A673 (cell line): ENCODE results near the gene UTS2R. TPM values are rescaled to one million over a fixed set of nuclear protein-coding genes. Genes with fewer than 3 reads are reported as not detected.
"Not testable (repeated sequence)": the region's sequence is repeated elsewhere in the genome, so short reads cannot be mapped to it uniquely, and the experiment has no call there.

Experiments
- BruUV-seq: library from RNA; stranded (reverse); fragments of 400-500 nt; replicated peaks from 2 replicates; lab custom pipeline; 2021; lab: Mats Ljungman, UMichigan
- CTCF ChIA-PET: fragments of 300-600 bp; sonication (Branson Sonifier 250); formaldehyde crosslinking; loops from one replicate; lab custom pipeline; 2022; ENCODE audit warnings: antibody characterized with exemption; lab: Charles Lee
- POLR2A ChIA-PET: fragments of 300-600 bp; sonication (Branson Sonifier 250); formaldehyde crosslinking; loops from one replicate; lab custom pipeline; 2022; ENCODE audit warnings: antibody characterized with exemption; ENCODE audit not compliant: low non-redundant PET; lab: Charles Lee
- DNase-seq: peaks from one replicate; pipeline ENCODE4 v3.0.0-alpha.2; 2015; ENCODE audit warnings: low spot score
- H3K27ac ChIP-seq: fragments of 200-600 bp; sonication (generic); 2 replicates; pipeline ENCODE4 v1.5.1; 2016; ENCODE audit warnings: mixed run types, low read depth, mild to moderate bottlenecking, mixed read lengths, antibody characterized with exemption, low read length; ENCODE audit not compliant: poor library complexity, severe bottlenecking
- H3K27me3 ChIP-seq: fragments of 200-600 bp; sonication (generic); replicated peaks from 2 replicates; pipeline ENCODE4 v1.6.1; 2017; ENCODE audit warnings: mixed run types, low read depth, mild to moderate bottlenecking, mixed read lengths, antibody characterized with exemption, low read length; ENCODE audit not compliant: insufficient read depth, poor library complexity
- H3K36me3 ChIP-seq: fragments of 200-600 bp; sonication (generic); 2 replicates; pipeline ENCODE4 v1.6.1; 2016; ENCODE audit warnings: mixed run types, mild to moderate bottlenecking, mixed read lengths, antibody characterized with exemption, low read length; ENCODE audit not compliant: insufficient read depth, poor library complexity, severe bottlenecking
- H3K4me1 ChIP-seq: fragments of 200-600 bp; sonication (generic); 2 replicates; pipeline ENCODE4 v1.6.1; 2017; ENCODE audit warnings: mixed run types, mild to moderate bottlenecking, mixed read lengths, antibody characterized with exemption, low read length; ENCODE audit not compliant: insufficient read depth, poor library complexity, severe bottlenecking
- H3K4me3 ChIP-seq: fragments of 200-600 bp; sonication (generic); 2 replicates; pipeline ENCODE4 v1.5.1; 2016; ENCODE audit warnings: low read depth, mixed run types, mild to moderate bottlenecking, mixed read lengths, low read length; ENCODE audit not compliant: poor library complexity, severe bottlenecking
- H3K9me3 ChIP-seq: fragments of 200-600 bp; sonication (generic); 2 replicates; pipeline ENCODE4 v1.6.1; 2016; ENCODE audit warnings: mixed run types, low read depth, mild to moderate bottlenecking, mixed read lengths, antibody characterized with exemption, low read length; ENCODE audit not compliant: poor library complexity, severe bottlenecking
- CTCF ChIP-seq: fragments of 300-800, 200-600 bp; sonication (generic); conservative IDR thresholded peaks from 2 replicates; pipeline ENCODE4 v1.5.1; 2017; ENCODE audit warnings: low read depth, mild to moderate bottlenecking, antibody characterized with exemption, low read length, moderate library complexity, mixed read lengths
- EZH2 ChIP-seq: fragments of 200-600 bp; sonication (generic); IDR thresholded peaks from 2 replicates; pipeline ENCODE4 v1.6.1; 2017; ENCODE audit warnings: borderline replicate concordance, low read depth, mild to moderate bottlenecking, mixed read lengths, antibody characterized with exemption, low read length; ENCODE audit not compliant: poor library complexity, severe bottlenecking
- intact Hi-C: fragments of 100-400 bp; cut with micrococcal nuclease; formaldehyde crosslinking; loops from one replicate; pipeline ENCODE4 v1.10.0; 2022; ENCODE audit not compliant: unreplicated experiment
- total RNA-seq: library from RNA; stranded (reverse); gene quantifications from 2 replicates; pipeline ENCODE4 v1.2.3, GENCODE V29; 2021

The UTS2R gene
- total RNA-seq, 1 experiment from 2014 or later: 0.58 TPM

DNA sequence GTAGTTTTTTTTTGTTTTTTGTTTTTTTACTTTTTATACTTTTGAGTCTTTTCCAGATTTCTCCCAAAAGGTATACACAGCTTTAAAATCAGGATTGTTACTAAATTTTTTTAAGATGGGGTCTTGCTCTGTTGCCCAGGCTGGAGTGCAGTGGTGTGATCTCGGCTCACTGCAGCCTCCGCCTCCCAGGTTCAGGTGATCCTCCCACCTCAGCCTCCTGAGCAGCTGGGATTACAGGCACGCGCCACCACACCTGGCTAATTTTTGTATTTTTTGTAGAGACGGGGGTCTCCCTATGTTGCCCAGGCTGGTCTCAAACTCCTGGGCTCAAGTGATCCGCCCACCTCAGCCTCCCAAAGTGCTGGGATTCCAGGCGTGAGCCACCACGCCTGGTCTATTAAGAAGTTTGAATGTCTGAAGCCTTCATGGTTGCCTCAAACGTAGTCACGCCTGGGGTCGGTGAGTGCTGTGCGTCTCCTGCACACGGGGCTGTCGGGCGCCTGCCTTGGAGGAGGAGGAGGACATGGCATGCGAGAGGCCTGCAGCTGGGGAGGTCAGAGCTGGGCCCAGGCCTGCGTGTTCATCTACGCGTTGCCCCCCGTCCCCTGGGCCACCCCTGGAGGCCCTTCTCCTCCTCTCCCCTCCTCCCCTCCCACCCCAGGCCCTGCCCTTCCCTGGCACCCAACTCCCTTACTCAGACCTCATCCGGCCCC, 10.8 kb downstream of the UTS2R start:
- BruUV-seq, intact Hi-C loops: not testable (repeated sequence)

DNA sequence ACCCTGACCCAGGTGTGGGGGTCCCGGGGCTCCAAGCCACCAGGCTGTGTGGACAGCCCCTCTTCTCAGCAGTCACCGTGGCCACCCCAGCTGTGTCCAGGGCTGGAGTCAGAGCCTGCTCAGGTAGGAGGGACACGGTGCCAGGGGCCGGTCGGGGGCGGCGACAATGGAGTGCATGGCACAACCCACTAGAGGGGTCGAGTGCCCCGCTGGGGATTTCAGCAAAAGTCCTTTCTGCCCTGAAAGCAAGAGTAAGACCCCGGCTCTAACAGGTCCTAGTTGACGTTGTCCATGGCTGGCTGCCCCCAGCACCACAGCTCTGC, 11.3 kb downstream of the UTS2R start:
- BruUV-seq: no TSS peak
- CTCF ChIA-PET: no interaction called here
- Histone ChIP-seq H3K4me3 (no peak overlapping the region), H3K27me3 (no peaks in the 10 kb centered on the region), H3K27ac (no peak overlapping the region), H3K36me3 (no peaks in the 10 kb centered on the region), H3K9me3 (no peaks in the 10 kb centered on the region), H3K4me1 (peaks cover 6% of the 10 kb centered on the region)
- TF ChIP-seq EZH2 (no peak), CTCF (no peak)
- POLR2A ChIA-PET: no interaction called here
- no peak for DNase-seq
- intact Hi-C loops: no loop called here

More for the DNA sequence above, 10.8 kb downstream of the UTS2R start:
- H3K4me1 ChIP-seq, H3K9me3 ChIP-seq, H3K27ac ChIP-seq, DNase-seq, H3K36me3 ChIP-seq, H3K27me3 ChIP-seq, H3K4me3 ChIP-seq, CTCF ChIA-PET, POLR2A ChIA-PET: not testable (repeated sequence)

DNA sequence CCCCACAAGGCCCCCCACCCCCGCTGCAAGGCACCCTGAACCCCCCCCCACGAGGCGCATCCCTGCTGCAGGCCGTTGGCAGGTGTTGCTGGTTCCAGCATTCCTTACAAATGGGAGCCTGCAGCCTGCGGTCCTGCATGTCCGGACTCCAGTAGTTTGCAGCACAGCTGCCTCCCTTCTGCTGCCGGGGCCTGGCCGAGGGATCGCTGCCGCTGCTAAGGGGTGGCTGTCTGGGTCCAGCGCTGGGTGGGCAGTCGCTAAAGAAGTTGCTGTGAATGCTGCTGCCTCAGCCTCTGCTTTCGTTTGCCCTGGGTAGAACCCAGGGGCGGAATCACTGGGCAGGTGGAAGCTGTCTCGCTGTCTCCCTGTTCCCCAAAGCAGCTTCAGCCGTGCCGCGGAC, 11.8 kb downstream of the UTS2R start:
- intact Hi-C loops: no loop called here
- H3K36me3 ChIP-seq: no peaks in the 10 kb centered on the region
- no TSS peak for BruUV-seq
- no peak for DNase-seq
- TF ChIP-seq CTCF (no peak), EZH2 (no peak)
- ChIA-PET CTCF (no interaction called here), POLR2A (no interaction called here)
- H3K27me3 ChIP-seq: no peaks in the 10 kb centered on the region
- no peak overlapping the region for H3K27ac ChIP-seq
- peaks cover 6% of the 10 kb centered on the region for H3K4me1 ChIP-seq
- no peak overlapping the region for H3K4me3 ChIP-seq
- no peaks in the 10 kb centered on the region for H3K9me3 ChIP-seq

DNA sequence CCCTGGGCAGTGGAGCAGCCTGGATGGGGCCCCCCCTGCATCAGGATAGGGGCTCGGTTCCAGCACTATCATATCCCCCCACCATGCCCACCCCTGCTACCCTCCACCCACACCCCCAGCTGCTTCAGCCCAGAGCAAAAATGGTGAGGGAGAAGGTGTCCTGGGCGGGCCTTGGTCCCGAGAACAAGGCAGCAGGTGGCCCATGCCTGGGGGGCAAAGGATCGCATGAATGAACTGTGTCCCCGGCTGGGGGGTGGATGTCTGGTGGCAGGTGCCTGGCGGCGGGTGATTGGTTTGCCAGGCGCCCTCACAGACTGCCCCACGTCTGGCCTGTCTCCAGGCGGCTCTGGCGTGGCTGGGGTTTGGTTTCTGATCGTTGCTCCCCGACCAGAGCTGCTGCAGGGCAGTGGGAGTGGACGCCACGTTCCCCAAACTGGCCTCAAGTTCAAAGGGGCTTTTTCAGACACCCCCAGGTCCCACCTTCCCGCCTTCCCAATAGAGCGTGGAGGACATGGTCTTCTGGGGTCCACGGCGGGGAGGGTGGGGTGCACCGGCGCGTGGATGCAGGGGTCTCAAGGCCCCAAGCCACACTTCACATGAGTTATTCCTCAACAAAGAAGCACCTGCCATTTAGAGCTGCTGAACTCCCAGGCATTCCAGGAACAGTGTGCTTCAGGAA, 12.6 kb downstream of the UTS2R start:
- Histone ChIP-seq H3K4me3 (no peak overlapping the region), H3K9me3 (no peaks in the 10 kb centered on the region), H3K36me3 (no peaks in the 10 kb centered on the region), H3K27ac (no peak overlapping the region), H3K27me3 (no peaks in the 10 kb centered on the region), H3K4me1 (peaks cover 6% of the 10 kb centered on the region)
- CTCF ChIA-PET: no interaction called here
- POLR2A ChIA-PET: no interaction called here
- no peak for DNase-seq
- intact Hi-C loops: no loop called here
- no TSS peak for BruUV-seq
- TF ChIP-seq EZH2 (no peak), CTCF (no peak)
